ENCODE data around the gene STK10. TPM values are rescaled to one million over a fixed set of nuclear protein-coding genes. Genes with fewer than 3 reads are reported as not detected.

The STK10 gene
- polyA plus RNA-seq, 10 donors: 15.5 to 26.8 (median 19.1) TPM

- DNase-seq: no peak
These were observed 1.8 kb upstream of the STK10 start for GRCh38 chr5:172189693-172190296.

- peak in 1 of 3 donors; percentile 54 for DNase-seq
These were observed 1.1 kb upstream of the STK10 start for GRCh38 chr5:172188893-172189692.

GRCh38 chr5:172187118-172188032 lies 649 bp downstream of the STK10 start:
- DNase-seq: peak in 2 of 3 donors; percentile 34 to 76

GRCh38 chr5:172186114-172186695 lies 1.8 kb downstream of the STK10 start:
- DNase-seq: no peak

- DNase-seq: no peak
These were observed 2.9 kb downstream of the STK10 start for GRCh38 chr5:172185096-172185461.

GRCh38 chr5:172183881-172184280 lies 4.1 kb downstream of the STK10 start:
- no peak for DNase-seq

GRCh38 chr5:172182291-172182690 lies 5.7 kb downstream of the STK10 start:
- DNase-seq: no peak

- no peak for DNase-seq
These were observed 7.1 kb downstream of the STK10 start for GRCh38 chr5:172180936-172181335.

GRCh38 chr5:172178991-172179989 lies 8.7 kb downstream of the STK10 start:
- peak in 1 of 3 donors; percentile 72 for DNase-seq

GRCh38 chr5:172178301-172178987 lies 9.6 kb downstream of the STK10 start:
- DNase-seq: no peak

- DNase-seq: no peak
These were observed 10.8 kb downstream of the STK10 start for GRCh38 chr5:172177176-172177575.

- DNase-seq: peak in 1 of 3 donors; percentile 42
These were observed 12.7 kb downstream of the STK10 start for GRCh38 chr5:172175263-172175719.

GRCh38 chr5:172173564-172174153 lies 14.4 kb downstream of the STK10 start:
- no peak for DNase-seq

- no peak for DNase-seq
These were observed 15.0 kb downstream of the STK10 start for GRCh38 chr5:172172912-172173563.

GRCh38 chr5:172171118-172171517 lies 16.9 kb downstream of the STK10 start:
- no peak for DNase-seq

- no peak for DNase-seq
These were observed 17.7 kb downstream of the STK10 start for GRCh38 chr5:172170251-172170701.

- no peak for DNase-seq
These were observed 18.8 kb downstream of the STK10 start for GRCh38 chr5:172169216-172169615.

- DNase-seq: no peak
These were observed 19.7 kb downstream of the STK10 start for GRCh38 chr5:172168311-172168710.

- DNase-seq: peak in 1 of 3 donors; percentile 55
These were observed 20.1 kb downstream of the STK10 start for GRCh38 chr5:172167895-172168294.
